HG02610 (cell line): ENCODE data around the gene CSF2RB.
A peak's percentile ranks its signal among the peaks of the same experiment; 100 is the strongest.

Source experiments
- ATAC-seq: cut with Tn5 transposase; IDR thresholded peaks from one replicate; pipeline ENCODE4 v1.9.1; 2021; ENCODE audit warnings: mild to moderate bottlenecking, moderate library complexity; ENCODE audit not compliant: unreplicated experiment

The CSF2RB gene

DNA sequence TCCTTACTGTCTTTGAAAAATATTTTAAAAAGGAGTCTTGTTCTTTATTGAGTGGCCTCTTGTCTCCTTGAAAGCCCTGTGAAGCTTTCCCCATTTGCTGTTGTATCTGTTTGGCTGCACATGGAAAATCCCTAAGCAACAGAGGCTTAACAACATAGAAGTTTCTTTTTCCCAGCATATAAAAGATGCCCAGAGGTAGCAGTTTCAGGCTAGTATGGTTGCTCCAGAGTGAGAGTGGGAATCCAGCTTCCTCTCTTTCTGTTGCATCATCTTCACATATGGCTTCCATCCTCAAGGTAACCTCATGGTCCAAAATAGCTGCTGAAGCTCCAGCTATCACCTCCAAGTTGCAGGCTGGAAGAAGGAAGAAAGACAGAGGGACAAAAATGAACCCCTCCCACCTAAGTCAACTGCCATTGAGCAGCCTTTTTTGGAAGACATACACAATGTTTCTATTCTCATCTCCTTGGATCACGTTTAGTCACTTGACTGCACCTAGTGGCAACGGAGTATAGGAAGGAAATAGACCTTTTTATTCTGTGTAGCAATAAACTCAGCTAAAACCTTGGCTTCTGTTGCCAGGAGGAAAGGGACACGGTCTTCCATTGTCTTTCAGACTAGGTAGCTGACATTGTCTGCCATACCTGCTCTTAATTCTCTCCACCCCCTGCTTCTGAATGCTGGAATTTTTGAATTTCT, 5.3 kb downstream of the CSF2RB start:
- ATAC-seq, result no peak

GRCh38 chr22:36921309-36922104, 8.1 kb downstream of the CSF2RB start:
- ATAC-seq, result peak; percentile 55

DNA sequence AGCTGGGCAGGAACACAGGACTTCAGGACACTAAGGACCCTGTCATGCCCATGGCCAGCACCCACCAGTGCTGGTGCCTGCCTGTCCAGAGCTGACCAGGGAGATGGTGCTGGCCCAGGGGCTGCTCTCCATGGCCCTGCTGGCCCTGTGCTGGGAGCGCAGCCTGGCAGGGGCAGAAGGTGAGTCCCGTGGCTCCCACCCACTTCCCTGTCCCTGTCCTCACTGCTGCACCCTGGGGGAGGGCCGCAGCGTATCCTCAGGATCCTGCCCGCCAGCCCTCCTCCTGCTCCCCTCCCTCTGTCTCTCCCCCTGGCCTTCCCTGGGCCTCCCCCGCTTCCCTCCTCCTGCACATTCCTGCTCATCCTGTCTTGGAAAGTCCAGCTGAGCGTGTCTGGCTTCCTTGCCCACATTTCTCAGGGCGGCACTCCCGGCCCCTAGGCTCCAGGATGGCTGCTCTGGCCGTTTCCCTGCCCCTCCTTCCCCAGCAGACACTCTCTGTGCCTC, 8.7 kb downstream of the CSF2RB start:
- ATAC-seq, result no peak

DNA sequence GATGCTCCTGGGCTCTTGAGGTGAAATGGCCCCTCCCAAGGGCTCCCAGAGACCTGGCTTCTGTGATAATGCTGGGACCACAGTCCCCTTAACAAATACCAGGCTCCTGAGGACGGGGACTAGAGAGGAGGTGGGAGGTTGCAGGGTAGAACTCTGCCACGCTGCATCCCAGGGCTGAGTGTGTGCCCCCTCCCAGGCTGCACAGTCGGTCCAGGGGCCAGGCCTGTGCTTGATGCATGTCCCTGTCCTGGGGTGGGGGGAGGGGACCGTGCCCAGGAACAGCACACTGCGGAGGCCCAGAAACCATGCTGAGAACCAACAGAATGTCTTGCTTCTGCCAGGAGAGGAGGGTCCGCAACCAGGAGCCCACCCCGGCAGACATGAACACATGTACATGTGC, 9.3 kb downstream of the CSF2RB start:
- no peak for ATAC-seq

GRCh38 chr22:36923131-36923788, 9.8 kb downstream of the CSF2RB start:
- no peak for ATAC-seq

GRCh38 chr22:36924151-36924698, 10.8 kb downstream of the CSF2RB start:
- ATAC-seq, result no peak

DNA sequence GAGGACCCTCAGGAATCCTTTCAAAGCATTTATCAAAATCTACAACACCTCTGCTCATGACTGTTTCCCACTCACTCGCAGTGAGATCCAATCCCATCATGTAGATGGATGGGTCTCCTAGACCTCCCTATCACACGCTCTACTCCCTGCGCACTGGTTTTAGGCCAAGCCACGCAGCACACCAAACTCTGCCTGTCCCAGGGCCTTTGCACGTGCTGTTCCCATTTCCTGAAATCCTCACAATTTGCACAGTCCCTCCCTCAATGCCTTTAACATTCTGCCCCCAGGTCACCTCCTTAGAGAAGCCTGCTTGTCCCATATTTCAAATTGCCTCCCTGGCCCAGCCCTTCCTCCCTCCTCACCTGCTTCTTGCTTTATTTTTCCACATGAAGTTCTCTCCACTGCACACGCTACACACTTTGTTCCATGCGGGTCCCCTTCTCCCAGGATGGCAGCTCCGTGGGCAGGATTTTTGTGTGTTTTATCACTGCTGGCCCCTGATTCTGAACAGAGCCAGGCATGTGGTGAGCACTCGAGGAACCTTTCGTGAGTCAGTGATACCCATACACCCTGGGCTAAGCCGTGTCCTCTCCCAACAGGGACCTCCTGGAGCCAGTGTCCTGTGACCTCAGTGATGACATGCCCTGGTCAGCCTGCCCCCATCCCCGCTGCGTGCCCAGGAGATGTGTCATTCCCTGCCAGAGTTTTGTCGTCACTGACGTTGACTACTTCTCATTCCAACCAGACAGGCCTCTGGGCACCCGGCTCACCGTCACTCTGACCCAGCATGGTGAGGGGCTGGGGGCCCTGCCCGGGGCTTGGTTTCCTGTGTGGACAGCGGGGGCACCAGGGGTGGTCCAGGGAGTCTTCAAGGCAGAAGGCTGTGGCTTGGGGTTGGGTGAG, 12.2 kb downstream of the CSF2RB start:
- no peak for ATAC-seq

DNA sequence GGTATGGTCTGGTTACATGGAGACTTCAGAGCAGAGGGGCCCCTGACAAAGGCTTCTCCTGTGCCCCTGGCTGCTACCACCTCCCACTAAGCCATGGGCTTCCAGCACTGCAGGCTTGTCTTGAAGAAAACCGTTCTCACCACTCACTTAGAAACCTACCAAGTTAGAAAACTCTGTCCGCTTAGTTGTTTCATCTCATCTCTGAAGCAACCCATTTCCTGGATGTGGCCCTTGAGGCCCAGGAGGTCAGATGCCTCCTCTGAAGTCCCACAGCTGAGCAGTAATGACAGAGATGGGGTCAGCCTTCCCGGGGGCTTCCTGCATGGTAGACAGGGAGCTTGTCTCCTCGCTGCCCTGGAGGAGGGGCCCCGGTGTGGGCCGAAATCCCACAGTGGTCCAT, 12.9 kb downstream of the CSF2RB start:
- no peak for ATAC-seq

DNA sequence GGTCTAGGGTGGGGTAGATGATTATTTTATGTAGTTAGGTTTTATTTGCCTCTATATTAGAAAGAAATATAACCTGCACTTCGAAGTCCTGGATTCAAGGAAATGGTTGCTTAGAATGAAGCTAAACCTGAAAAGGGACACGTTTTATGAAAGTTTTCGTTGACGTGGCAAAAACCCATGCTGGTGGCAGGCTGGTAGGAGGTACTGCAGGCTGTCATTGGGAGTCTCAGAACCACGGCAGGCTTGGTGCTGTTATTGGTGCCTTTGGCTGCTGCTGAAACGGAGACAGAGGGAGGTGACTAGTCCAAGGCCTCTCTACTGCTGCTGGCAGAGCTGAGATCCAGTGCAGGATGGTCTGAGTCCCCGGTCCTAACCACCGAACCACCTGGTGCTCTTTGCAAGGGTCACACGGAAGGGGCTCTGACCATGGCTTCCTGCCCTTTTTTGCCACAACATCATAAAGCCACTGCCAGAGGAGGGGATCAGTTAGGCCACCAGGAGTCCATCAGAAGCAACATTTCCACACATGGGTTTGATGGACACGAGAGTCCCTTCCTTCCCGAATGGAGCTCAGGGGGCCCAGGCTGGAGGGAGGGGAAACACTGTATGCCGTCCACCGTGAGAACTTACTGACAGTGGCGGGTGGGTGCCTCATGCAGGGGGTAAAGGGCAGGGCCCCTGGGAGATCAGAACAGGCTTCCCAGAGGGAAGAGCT, 13.4 kb downstream of the CSF2RB start:
- no peak for ATAC-seq

GRCh38 chr22:36927671-36928070, 14.2 kb downstream of the CSF2RB start:
- ATAC-seq, result no peak

DNA sequence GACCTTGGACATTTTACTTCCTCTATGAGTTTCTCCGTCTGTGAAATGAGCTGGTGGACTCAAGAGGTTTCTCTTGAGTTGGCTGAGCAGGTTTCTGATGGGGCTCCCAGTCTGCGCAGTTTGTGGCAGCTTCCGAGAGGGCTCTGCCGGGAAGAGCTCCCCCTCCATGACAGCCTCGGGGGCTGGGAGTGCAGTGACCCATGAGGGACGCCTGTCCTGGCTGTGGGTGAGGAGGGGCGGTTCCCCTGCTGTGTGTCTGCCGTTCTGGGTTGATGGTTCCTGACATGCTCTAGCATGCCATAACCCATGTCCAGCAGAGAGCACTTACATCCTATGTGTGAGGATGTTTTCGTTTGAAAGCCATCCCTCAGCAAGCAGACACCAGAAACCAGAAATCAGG, 14.8 kb downstream of the CSF2RB start:
- no peak for ATAC-seq

DNA sequence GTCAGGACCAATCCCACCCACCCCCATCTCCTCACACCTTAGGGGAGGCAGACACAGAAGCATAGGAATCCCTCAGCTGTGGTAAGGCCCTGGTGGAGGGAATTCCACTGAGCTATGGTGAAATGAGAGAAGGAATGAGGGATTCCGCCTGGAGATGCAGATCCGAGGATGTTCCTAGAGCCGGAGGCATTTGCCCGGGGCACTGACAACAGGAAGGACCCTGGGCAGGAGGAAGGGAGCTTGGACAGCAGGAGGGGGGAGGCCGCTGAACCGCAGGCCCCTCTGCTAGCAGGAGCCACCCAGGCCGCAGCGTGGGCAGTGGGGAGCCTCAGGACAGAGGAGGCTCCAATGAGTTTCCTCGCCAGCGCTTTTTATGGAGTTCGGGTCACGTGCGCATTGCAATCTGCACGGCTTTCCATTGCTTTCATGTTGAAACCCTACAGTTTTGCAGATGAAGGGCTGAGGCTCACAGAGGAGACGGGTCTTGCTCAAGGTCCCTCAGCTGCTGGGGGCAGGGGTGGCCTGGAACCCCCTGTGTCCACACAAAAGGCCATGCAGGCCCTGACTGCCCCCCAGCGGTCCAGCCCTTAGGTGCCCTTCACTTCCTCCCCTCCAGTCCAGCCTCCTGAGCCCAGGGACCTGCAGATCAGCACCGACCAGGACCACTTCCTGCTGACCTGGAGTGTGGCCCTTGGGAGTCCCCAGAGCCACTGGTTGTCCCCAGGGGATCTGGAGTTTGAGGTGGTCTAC, 15.5 kb downstream of the CSF2RB start:
- ATAC-seq, result no peak

DNA sequence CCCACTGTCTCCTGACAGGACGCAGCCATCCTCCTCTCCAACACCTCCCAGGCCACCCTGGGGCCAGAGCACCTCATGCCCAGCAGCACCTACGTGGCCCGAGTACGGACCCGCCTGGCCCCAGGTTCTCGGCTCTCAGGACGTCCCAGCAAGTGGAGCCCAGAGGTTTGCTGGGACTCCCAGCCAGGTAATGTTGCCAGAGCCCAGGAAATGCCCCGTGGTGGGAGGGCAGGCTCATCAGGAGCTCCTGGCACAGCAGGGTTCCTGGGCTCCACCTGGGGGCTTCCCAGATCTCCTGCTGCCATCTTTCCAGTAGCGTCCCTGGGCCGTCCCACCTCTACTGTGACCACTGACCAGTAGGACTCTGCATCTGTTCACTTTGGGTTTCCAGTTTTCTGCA, 16.2 kb downstream of the CSF2RB start:
- ATAC-seq, result no peak

- ATAC-seq, result no peak
These were observed 16.9 kb downstream of the CSF2RB start for GRCh38 chr22:36930041-36930935.

GRCh38 chr22:36931446-36931845, 18.0 kb downstream of the CSF2RB start:
- no peak for ATAC-seq

GRCh38 chr22:36933629-36934417, 20.4 kb downstream of the CSF2RB start:
- no peak for ATAC-seq
